ENCODE measurements around the gene CLPTM1.

The CLPTM1 gene

GRCh38 chr19:44985445-44985844 is 30.3 kb downstream of the CLPTM1 start:
- H3K4me3 ChIP-seq (ENCODE audit: extremely low read depth, insufficient read depth, low read length, poor library complexity, severe bottlenecking), result no peak overlapping the region
- H3K4me1 ChIP-seq (ENCODE audit: control insufficient read depth, insufficient read depth, low read length, poor library complexity, severe bottlenecking), result no peaks in the 10 kb centered on the region
- no peak overlapping the region for H3K27ac ChIP-seq (ENCODE audit: low read depth, low read length, severe bottlenecking)
- 95 to 96% methylated on average over 3 to 4 of the region's 4 CpGs for WGBS, 2 experiments (ENCODE audit: insufficient coverage in 2 of 2)
- no peaks in the 10 kb centered on the region for H3K9me3 ChIP-seq (ENCODE audit: control insufficient read depth, low read length)
- peaks cover 72% of the 10 kb centered on the region for H3K36me3 ChIP-seq (ENCODE audit: control insufficient read depth, insufficient read depth, low read length)

- Histone ChIP-seq H3K36me3 (ENCODE audit: control insufficient read depth, insufficient read depth, low read length) (peaks cover 76% of the 10 kb centered on the region), H3K4me1 (ENCODE audit: control insufficient read depth, insufficient read depth, low read length, poor library complexity, severe bottlenecking) (no peaks in the 10 kb centered on the region), H3K9me3 (ENCODE audit: control insufficient read depth, low read length) (no peaks in the 10 kb centered on the region), H3K27ac (ENCODE audit: low read depth, low read length, severe bottlenecking) (no peak overlapping the region), H3K4me3 (ENCODE audit: extremely low read depth, insufficient read depth, low read length, poor library complexity, severe bottlenecking) (no peak overlapping the region)
- 91 to 96% methylated on average over 4 to 7 of the region's 7 CpGs for WGBS, 2 experiments (ENCODE audit: insufficient coverage in 2 of 2)
These were observed 31.2 kb downstream of the CLPTM1 start for GRCh38 chr19:44986389-44986788.

GRCh38 chr19:44987148-44987675 is 32.0 kb downstream of the CLPTM1 start:
- 92 to 94% methylated on average over 11 to 13 of the region's 20 CpGs for WGBS, 2 experiments (ENCODE audit: insufficient coverage in 2 of 2)
- Histone ChIP-seq H3K9me3 (ENCODE audit: control insufficient read depth, low read length) (no peaks in the 10 kb centered on the region), H3K4me1 (ENCODE audit: control insufficient read depth, insufficient read depth, low read length, poor library complexity, severe bottlenecking) (no peaks in the 10 kb centered on the region), H3K27ac (ENCODE audit: low read depth, low read length, severe bottlenecking) (no peak overlapping the region), H3K36me3 (ENCODE audit: control insufficient read depth, insufficient read depth, low read length) (peaks cover 75% of the 10 kb centered on the region), H3K4me3 (ENCODE audit: extremely low read depth, insufficient read depth, low read length, poor library complexity, severe bottlenecking) (no peak overlapping the region)

GRCh38 chr19:44988273-44988672 is 33.1 kb downstream of the CLPTM1 start:
- 92 to 98% methylated on average over 6 to 8 of the region's 9 CpGs for WGBS, 2 experiments (ENCODE audit: insufficient coverage in 2 of 2)
- no peak overlapping the region for H3K4me3 ChIP-seq (ENCODE audit: extremely low read depth, insufficient read depth, low read length, poor library complexity, severe bottlenecking)
- no peaks in the 10 kb centered on the region for H3K9me3 ChIP-seq (ENCODE audit: control insufficient read depth, low read length)
- no peak overlapping the region for H3K27ac ChIP-seq (ENCODE audit: low read depth, low read length, severe bottlenecking)
- H3K4me1 ChIP-seq (ENCODE audit: control insufficient read depth, insufficient read depth, low read length, poor library complexity, severe bottlenecking), result no peaks in the 10 kb centered on the region
- H3K36me3 ChIP-seq (ENCODE audit: control insufficient read depth, insufficient read depth, low read length), result peaks cover 72% of the 10 kb centered on the region

GRCh38 chr19:44988896-44989556 is 33.8 kb downstream of the CLPTM1 start:
- Histone ChIP-seq H3K4me3 (ENCODE audit: extremely low read depth, insufficient read depth, low read length, poor library complexity, severe bottlenecking) (no peak overlapping the region), H3K36me3 (ENCODE audit: control insufficient read depth, insufficient read depth, low read length) (peaks cover 72% of the 10 kb centered on the region), H3K9me3 (ENCODE audit: control insufficient read depth, low read length) (no peaks in the 10 kb centered on the region), H3K4me1 (ENCODE audit: control insufficient read depth, insufficient read depth, low read length, poor library complexity, severe bottlenecking) (no peaks in the 10 kb centered on the region), H3K27ac (ENCODE audit: low read depth, low read length, severe bottlenecking) (no peak overlapping the region)
- 90 to 91% methylated on average over 14 of the region's 15 CpGs for WGBS, 2 experiments (ENCODE audit: insufficient coverage in 2 of 2)

GRCh38 chr19:44990459-44990858 is 35.3 kb downstream of the CLPTM1 start:
- Histone ChIP-seq H3K27ac (ENCODE audit: low read depth, low read length, severe bottlenecking) (no peak overlapping the region), H3K4me3 (ENCODE audit: extremely low read depth, insufficient read depth, low read length, poor library complexity, severe bottlenecking) (no peak overlapping the region), H3K4me1 (ENCODE audit: control insufficient read depth, insufficient read depth, low read length, poor library complexity, severe bottlenecking) (no peaks in the 10 kb centered on the region), H3K9me3 (ENCODE audit: control insufficient read depth, low read length) (no peaks in the 10 kb centered on the region), H3K36me3 (ENCODE audit: control insufficient read depth, insufficient read depth, low read length) (peaks cover 62% of the 10 kb centered on the region)
- 99% methylated on average over 9 to 10 of the region's 14 CpGs for WGBS, 2 experiments (ENCODE audit: insufficient coverage in 2 of 2)

GRCh38 chr19:44990966-44991365 is 35.8 kb downstream of the CLPTM1 start:
- no peak overlapping the region for H3K4me3 ChIP-seq (ENCODE audit: extremely low read depth, insufficient read depth, low read length, poor library complexity, severe bottlenecking)
- H3K27ac ChIP-seq (ENCODE audit: low read depth, low read length, severe bottlenecking), result no peak overlapping the region
- peaks cover 58% of the 10 kb centered on the region for H3K36me3 ChIP-seq (ENCODE audit: control insufficient read depth, insufficient read depth, low read length)
- peaks cover 2% of the 10 kb centered on the region for H3K4me1 ChIP-seq (ENCODE audit: control insufficient read depth, insufficient read depth, low read length, poor library complexity, severe bottlenecking)
- 97 to 98% methylated on average over 9 to 11 of the region's 12 CpGs for WGBS, 2 experiments (ENCODE audit: insufficient coverage in 2 of 2)
- no peaks in the 10 kb centered on the region for H3K9me3 ChIP-seq (ENCODE audit: control insufficient read depth, low read length)

- Histone ChIP-seq H3K36me3 (ENCODE audit: control insufficient read depth, insufficient read depth, low read length) (peaks cover 43% of the 10 kb centered on the region), H3K9me3 (ENCODE audit: control insufficient read depth, low read length) (no peaks in the 10 kb centered on the region), H3K4me1 (ENCODE audit: control insufficient read depth, insufficient read depth, low read length, poor library complexity, severe bottlenecking) (peaks cover 4% of the 10 kb centered on the region), H3K4me3 (ENCODE audit: extremely low read depth, insufficient read depth, low read length, poor library complexity, severe bottlenecking) (no peak overlapping the region), H3K27ac (ENCODE audit: low read depth, low read length, severe bottlenecking) (no peak overlapping the region)
- 95 to 96% methylated on average over 26 to 27 of the region's 44 CpGs for WGBS, 2 experiments (ENCODE audit: insufficient coverage in 2 of 2)
These were observed 37.4 kb downstream of the CLPTM1 start for GRCh38 chr19:44992336-44993163.

GRCh38 chr19:44993526-44993925 is 38.3 kb downstream of the CLPTM1 start:
- Histone ChIP-seq H3K4me3 (ENCODE audit: extremely low read depth, insufficient read depth, low read length, poor library complexity, severe bottlenecking) (no peak overlapping the region), H3K27ac (ENCODE audit: low read depth, low read length, severe bottlenecking) (no peak overlapping the region), H3K36me3 (ENCODE audit: control insufficient read depth, insufficient read depth, low read length) (peaks cover 33% of the 10 kb centered on the region), H3K9me3 (ENCODE audit: control insufficient read depth, low read length) (no peaks in the 10 kb centered on the region), H3K4me1 (ENCODE audit: control insufficient read depth, insufficient read depth, low read length, poor library complexity, severe bottlenecking) (peaks cover 4% of the 10 kb centered on the region)
- 92 to 97% methylated on average over 2 to 5 of the region's 6 CpGs for WGBS, 2 experiments (ENCODE audit: insufficient coverage in 2 of 2)

- H3K4me3 ChIP-seq (ENCODE audit: extremely low read depth, insufficient read depth, low read length, poor library complexity, severe bottlenecking), result no peak overlapping the region
- 92 to 95% methylated on average over 8 to 12 of the region's 12 CpGs for WGBS, 2 experiments (ENCODE audit: insufficient coverage in 2 of 2)
- no peaks in the 10 kb centered on the region for H3K9me3 ChIP-seq (ENCODE audit: control insufficient read depth, low read length)
- no peak overlapping the region for H3K27ac ChIP-seq (ENCODE audit: low read depth, low read length, severe bottlenecking)
- H3K36me3 ChIP-seq (ENCODE audit: control insufficient read depth, insufficient read depth, low read length), result peaks cover 33% of the 10 kb centered on the region
- peaks cover 4% of the 10 kb centered on the region for H3K4me1 ChIP-seq (ENCODE audit: control insufficient read depth, insufficient read depth, low read length, poor library complexity, severe bottlenecking)
These were observed 38.9 kb downstream of the CLPTM1 start for GRCh38 chr19:44993926-44994537.
